COLO829 (cell line): Measurements from ENCODE around the gene DBP.

ENCODE experiments used
- DNase-seq: peaks from one replicate; pipeline ENCODE4 v3.0.0; 2012; ENCODE audit warnings: low spot score

Gene DBP

GRCh38 chr19:48627201-48627864, 9.8 kb downstream of the DBP start:
- DNase-seq, result no peak

- no peak for DNase-seq
Observed at GRCh38 chr19:48625891-48626327, 11.3 kb downstream of the DBP start.

- DNase-seq, result no peak
Observed at GRCh38 chr19:48624791-48625723, 12.1 kb downstream of the DBP start.

- peak; percentile 93 for DNase-seq
Observed at GRCh38 chr19:48624067-48624594, 13.0 kb downstream of the DBP start.

GRCh38 chr19:48623556-48624066, 13.6 kb downstream of the DBP start:
- no peak for DNase-seq

- no peak for DNase-seq
Observed at GRCh38 chr19:48619692-48620585, 17.2 kb downstream of the DBP start.

- peak; percentile 100 for DNase-seq
Observed at GRCh38 chr19:48618916-48619691, 18.1 kb downstream of the DBP start, which contains the start of the genes RPL18 and SPHK2. Gene RPL18, minus strand, starts transcription at chr19:48619178. Its CDS starts 35 bp downstream, at chr19:48619143. Gene SPHK2, plus strand, starts transcription at chr19:48619506. Its CDS starts 1,009 bp downstream, at chr19:48620515.

- no peak for DNase-seq
Observed at GRCh38 chr19:48618278-48618915, 18.8 kb downstream of the DBP start.

GRCh38 chr19:48617146-48617937, 19.8 kb downstream of the DBP start:
- no peak for DNase-seq

GRCh38 chr19:48616491-48617056, 20.6 kb downstream of the DBP start:
- no peak for DNase-seq

- no peak for DNase-seq
Observed at GRCh38 chr19:48616041-48616436, 21.1 kb downstream of the DBP start.

GRCh38 chr19:48615231-48616040, 21.7 kb downstream of the DBP start:
- no peak for DNase-seq

- no peak for DNase-seq
Observed at GRCh38 chr19:48614436-48615230, 22.5 kb downstream of the DBP start, which contains the start of gene FAM83E. Gene FAM83E, minus strand, starts transcription at chr19:48615076. Its CDS starts 1,704 bp downstream, at chr19:48613372.

- DNase-seq, result no peak
Observed at GRCh38 chr19:48613852-48614435, 23.2 kb downstream of the DBP start.

- DNase-seq, result no peak
Observed at GRCh38 chr19:48613024-48613851, 23.9 kb downstream of the DBP start.

- DNase-seq, result no peak
Observed at GRCh38 chr19:48611872-48612271, 25.3 kb downstream of the DBP start.
